ENCODE data around the gene ROBO4. TPM values are rescaled to one million over a fixed set of nuclear protein-coding genes. Genes with fewer than 3 reads are reported as not detected.
A peak's percentile ranks its signal among the peaks of the same experiment; 100 is the strongest.

ROBO4 gene
- total RNA-seq, 1 donor from 2014 or later, result not detected

GRCh38 chr11:124878759-124879492 lies 18.7 kb downstream of the ROBO4 start:
- H3K4me3 Mint-ChIP-seq, result no peak overlapping the region
- peaks cover 49% of the 10 kb centered on the region for H3K27me3 Mint-ChIP-seq
- TF ChIP-seq, protein P1, sequence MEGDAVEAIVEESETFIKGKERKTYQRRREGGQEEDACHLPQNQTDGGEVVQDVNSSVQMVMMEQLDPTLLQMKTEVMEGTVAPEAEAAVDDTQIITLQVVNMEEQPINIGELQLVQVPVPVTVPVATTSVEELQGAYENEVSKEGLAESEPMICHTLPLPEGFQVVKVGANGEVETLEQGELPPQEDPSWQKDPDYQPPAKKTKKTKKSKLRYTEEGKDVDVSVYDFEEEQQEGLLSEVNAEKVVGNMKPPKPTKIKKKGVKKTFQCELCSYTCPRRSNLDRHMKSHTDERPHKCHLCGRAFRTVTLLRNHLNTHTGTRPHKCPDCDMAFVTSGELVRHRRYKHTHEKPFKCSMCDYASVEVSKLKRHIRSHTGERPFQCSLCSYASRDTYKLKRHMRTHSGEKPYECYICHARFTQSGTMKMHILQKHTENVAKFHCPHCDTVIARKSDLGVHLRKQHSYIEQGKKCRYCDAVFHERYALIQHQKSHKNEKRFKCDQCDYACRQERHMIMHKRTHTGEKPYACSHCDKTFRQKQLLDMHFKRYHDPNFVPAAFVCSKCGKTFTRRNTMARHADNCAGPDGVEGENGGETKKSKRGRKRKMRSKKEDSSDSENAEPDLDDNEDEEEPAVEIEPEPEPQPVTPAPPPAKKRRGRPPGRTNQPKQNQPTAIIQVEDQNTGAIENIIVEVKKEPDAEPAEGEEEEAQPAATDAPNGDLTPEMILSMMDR (IDR thresholded peaks at IDR 0.05), result no peak
- no peaks in the 10 kb centered on the region for H3K9me3 Mint-ChIP-seq
- peaks cover 18% of the 10 kb centered on the region for H3K4me1 Mint-ChIP-seq
- intact Hi-C loops (cut with micrococcal nuclease), result no loop called here
- no peak overlapping the region for H3K27ac Mint-ChIP-seq
- POLR2A ChIA-PET, result no interaction called here
- no peak for ATAC-seq (ENCODE audit: low read depth)
- DNase-seq, result no peak
- CTCF ChIA-PET, result no interaction called here
- peaks cover 2% of the 10 kb centered on the region for H3K36me3 Mint-ChIP-seq (ENCODE audit: low read depth)

GRCh38 chr11:124877910-124878758 lies 19.5 kb downstream of the ROBO4 start:
- Mint-ChIP-seq H3K4me3 (peak overlapping the region; percentile 41), H3K9me3 (no peaks in the 10 kb centered on the region), H3K27ac (no peak overlapping the region), H3K4me1 (peaks cover 18% of the 10 kb centered on the region), H3K27me3 (peaks cover 56% of the 10 kb centered on the region), H3K36me3 (ENCODE audit: low read depth) (peaks cover 2% of the 10 kb centered on the region)
- ChIA-PET POLR2A (no interaction called here), CTCF (no interaction called here)
- intact Hi-C loops (cut with micrococcal nuclease), result loop anchor here (2.0 kb wide), 2 partner anchors 263 to 1009 kb away; partner anchors contain the start of gene HYLS1
- no peak for DNase-seq
- no peak for ATAC-seq (ENCODE audit: low read depth)
- TF ChIP-seq, protein P1 (IDR thresholded peaks at IDR 0.05), result no peak

- Mint-ChIP-seq H3K4me3 (peak overlapping the region; percentile 85), H3K27me3 (peaks cover 58% of the 10 kb centered on the region), H3K9me3 (no peaks in the 10 kb centered on the region), H3K27ac (no peak overlapping the region), H3K4me1 (peaks cover 18% of the 10 kb centered on the region), H3K36me3 (ENCODE audit: low read depth) (peaks cover 2% of the 10 kb centered on the region)
- intact Hi-C loops (cut with micrococcal nuclease), result loop anchor here (2.0 kb wide), 2 partner anchors 263 to 1009 kb away; partner anchors contain the start of gene HYLS1
- POLR2A ChIA-PET, result no interaction called here
- CTCF ChIA-PET, result no interaction called here
- TF ChIP-seq, protein P1 (IDR thresholded peaks at IDR 0.05), result no peak
- no peak for DNase-seq
- ATAC-seq (ENCODE audit: low read depth), result no peak
These were observed 20.1 kb downstream of the ROBO4 start for GRCh38 chr11:124877631-124877909.

DNA sequence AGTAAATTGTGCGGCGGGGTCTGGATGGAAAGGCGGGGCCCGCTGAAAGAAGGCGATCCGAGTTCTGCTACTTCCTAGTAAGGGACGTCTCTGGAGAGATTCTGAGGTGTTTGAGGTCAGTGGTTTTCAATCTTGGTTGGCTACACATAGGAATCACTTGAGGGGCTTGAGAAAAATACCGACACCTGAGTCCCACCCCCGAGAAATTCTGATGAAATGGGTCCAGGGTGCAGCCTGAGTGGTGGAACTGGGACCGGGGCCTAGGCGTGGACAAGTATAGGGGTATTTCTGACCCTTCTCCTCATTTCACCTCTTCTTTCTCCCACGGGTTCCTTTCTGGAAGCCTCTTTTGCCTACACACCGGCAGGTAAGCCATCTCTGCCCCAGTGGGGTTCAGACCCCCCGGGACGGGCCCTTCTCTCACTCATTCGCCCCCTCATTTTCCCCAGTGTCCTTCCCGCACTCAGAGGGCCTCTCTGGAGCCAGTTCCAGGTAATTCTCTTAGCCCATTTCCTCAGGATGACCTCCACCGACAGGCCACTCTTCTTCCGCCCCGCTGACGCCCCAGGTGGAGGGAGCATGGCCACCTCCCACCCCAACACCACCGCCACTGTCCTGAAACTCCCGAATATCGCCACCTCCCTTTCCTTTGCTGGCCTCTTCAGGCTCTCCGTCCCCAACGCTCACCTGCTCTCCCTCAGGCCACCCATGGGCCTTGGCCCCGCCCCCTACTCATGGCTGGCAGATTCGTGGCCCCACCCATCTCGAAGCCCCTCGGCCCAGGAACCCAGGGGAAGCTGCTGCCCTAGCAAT lies 20.6 kb downstream of the ROBO4 start:
- DNase-seq, result no peak

More for the DNA sequence above, 20.6 kb downstream of the ROBO4 start:
- TF ChIP-seq, protein P1 (IDR thresholded peaks at IDR 0.05), result no peak
- Mint-ChIP-seq H3K4me1 (peaks cover 18% of the 10 kb centered on the region), H3K4me3 (peak overlapping the region; percentile 85), H3K27ac (no peak overlapping the region), H3K9me3 (no peaks in the 10 kb centered on the region), H3K36me3 (ENCODE audit: low read depth) (peaks cover 2% of the 10 kb centered on the region), H3K27me3 (peaks cover 61% of the 10 kb centered on the region)
- ATAC-seq (ENCODE audit: low read depth), result no peak
- POLR2A ChIA-PET, result interaction anchor here (1.2 kb wide), 1 partner anchor 254 kb away, joined by 7 read pairs; the partner anchor contains the start of gene TBRG1
- CTCF ChIA-PET, result interaction anchor here (0.7 to 1.5 kb wide), 9 partner anchors 11 to 265 kb away, joined by 3 to 11 read pairs (median 4); partner anchors contain the start of gene ROBO3
- intact Hi-C loops (cut with micrococcal nuclease), result loop anchor here (1.0 to 2.0 kb wide), 3 partner anchors 76 to 1010 kb away; partner anchors contain the start of gene HYLS1

Data from activated B cell treated with CpG ODN at 0.5 μM for 24 hours (primary cell).